HG03135 (cell line): ENCODE results near the gene C1orf167.

ENCODE experiments used
- ATAC-seq: cut with Tn5 transposase; IDR thresholded peaks from one replicate; pipeline ENCODE4 v1.9.1; 2021; ENCODE audit warnings: mild to moderate bottlenecking, moderate library complexity; ENCODE audit not compliant: unreplicated experiment

C1orf167 gene

GRCh38 chr1:11736746-11737639 lies 25.0 kb upstream of the C1orf167 start:
- ATAC-seq: no peak

GRCh38 chr1:11738096-11738495 lies 23.9 kb upstream of the C1orf167 start:
- ATAC-seq: no peak

GRCh38 chr1:11738783-11739182 lies 23.2 kb upstream of the C1orf167 start:
- ATAC-seq: no peak

- no peak for ATAC-seq
These were observed 21.5 kb upstream of the C1orf167 start for GRCh38 chr1:11740258-11741192.

- no peak for ATAC-seq
These were observed 20.5 kb upstream of the C1orf167 start for GRCh38 chr1:11741482-11741881.

GRCh38 chr1:11741919-11742558 lies 20.0 kb upstream of the C1orf167 start:
- ATAC-seq: no peak

- no peak for ATAC-seq
These were observed 17.7 kb upstream of the C1orf167 start for GRCh38 chr1:11744287-11744686.

GRCh38 chr1:11746092-11746491 lies 15.9 kb upstream of the C1orf167 start:
- no peak for ATAC-seq

- ATAC-seq: no peak
These were observed 15.1 kb upstream of the C1orf167 start for GRCh38 chr1:11746795-11747487.

GRCh38 chr1:11748294-11749202 lies 13.4 kb upstream of the C1orf167 start:
- no peak for ATAC-seq

GRCh38 chr1:11749203-11749689 lies 12.7 kb upstream of the C1orf167 start:
- ATAC-seq: no peak

- ATAC-seq: no peak
These were observed 12.0 kb upstream of the C1orf167 start for GRCh38 chr1:11749996-11750395.

- no peak for ATAC-seq
These were observed 10.9 kb upstream of the C1orf167 start for GRCh38 chr1:11751087-11751486.

GRCh38 chr1:11752359-11753088 lies 9.5 kb upstream of the C1orf167 start:
- no peak for ATAC-seq

- ATAC-seq: no peak
These were observed 8.3 kb upstream of the C1orf167 start for GRCh38 chr1:11753555-11754208.

- ATAC-seq: no peak
These were observed 4.9 kb upstream of the C1orf167 start for GRCh38 chr1:11757047-11757446.

- no peak for ATAC-seq
These were observed 2.2 kb upstream of the C1orf167 start for GRCh38 chr1:11759791-11760190.

- no peak for ATAC-seq
These were observed 708 bp upstream of the C1orf167 start for GRCh38 chr1:11761285-11761684.
